GM12873 (cell line): Measurements from ENCODE around the gene ZNF500.

Experiments
- CTCF ChIP-seq: IDR thresholded peaks from 2 replicates; pipeline ENCODE4 v1.5.1; 2012; ENCODE audit warnings: low read depth, mild to moderate bottlenecking, moderate library complexity, low read length, control low read depth; ENCODE audit not compliant: insufficient read depth; ENCODE audit errors: missing control alignments

Gene ZNF500

GRCh38 chr16:4800290-4801041 lies 33.5 kb upstream of the ZNF500 start:
- TF ChIP-seq CTCF: no peak

- no peak for TF ChIP-seq CTCF
These were observed 32.4 kb upstream of the ZNF500 start for GRCh38 chr16:4799171-4799855.

GRCh38 chr16:4798456-4798855 lies 31.5 kb upstream of the ZNF500 start:
- no peak for TF ChIP-seq CTCF

- no peak for TF ChIP-seq CTCF
These were observed 30.9 kb upstream of the ZNF500 start for GRCh38 chr16:4797805-4798252.

- no peak for TF ChIP-seq CTCF
These were observed 30.2 kb upstream of the ZNF500 start for GRCh38 chr16:4796982-4797804.

- TF ChIP-seq CTCF: no peak
These were observed 29.0 kb upstream of the ZNF500 start for GRCh38 chr16:4795828-4796572.
